GM19452 (cell line): ENCODE measurements around the gene PAWR.
"Not testable (repeated sequence)": the region's sequence is repeated elsewhere in the genome, so short reads cannot be mapped to it uniquely, and the experiment has no call there.

Experiments used
- ATAC-seq: cut with Tn5 transposase; IDR thresholded peaks from one replicate; pipeline ENCODE4 v1.9.1; 2021; ENCODE audit not compliant: unreplicated experiment

Gene PAWR

GRCh38 chr12:79553863-79554574, 136.7 kb downstream of the PAWR start:
- no peak for ATAC-seq

- no peak for ATAC-seq
Measured at GRCh38 chr12:79552192-79552591, 138.6 kb downstream of the PAWR start.

- no peak for ATAC-seq
Measured at GRCh38 chr12:79549531-79550271, 141.1 kb downstream of the PAWR start.

- no peak for ATAC-seq
Measured at GRCh38 chr12:79548610-79548924, 142.2 kb downstream of the PAWR start.

- peak; percentile 76 for ATAC-seq
Measured at GRCh38 chr12:79547735-79548609, 142.8 kb downstream of the PAWR start.

- no peak for ATAC-seq
Measured at GRCh38 chr12:79547044-79547734, 143.6 kb downstream of the PAWR start.

- ATAC-seq: no peak
Measured at GRCh38 chr12:79546466-79547043, 144.2 kb downstream of the PAWR start.

- ATAC-seq: not testable (repeated sequence)
Measured at GRCh38 chr12:79544439-79544838, 146.3 kb downstream of the PAWR start.

GRCh38 chr12:79537675-79538074, 153.1 kb downstream of the PAWR start:
- ATAC-seq: no peak

GRCh38 chr12:79535751-79536150, 155.0 kb downstream of the PAWR start:
- no peak for ATAC-seq
